Small intestine (tissue), 7 donors: ENCODE measurements around the gene GPR108. TPM values are rescaled to one million over a fixed set of nuclear protein-coding genes. Genes with fewer than 3 reads are reported as not detected.

Experiments
- DNase-seq, 2 donors: peaks; one replicate each; pipeline versions ENCODE4 v3.0.0 to v3.0.0-alpha.2; 2013
- FAIRE-seq: peaks from 2 replicates; lab custom pipeline; 2012; peaks lifted over from hg19 to GRCh38; lab: Jason Lieb, UNC
- H3K27ac ChIP-seq, 3 donors: one replicate each; pipeline ENCODE4 v1.5.1; 2013; ENCODE audit warnings: low read length in 2 of 3, mild to moderate bottlenecking in 2 of 3, control low read depth in 1 of 3, inconsistent platforms in 1 of 3, low read depth in 1 of 3, moderate library complexity in 1 of 3
- H3K27me3 ChIP-seq, 3 donors: one replicate each; pipeline ENCODE4 v1.6.1; 2013; ENCODE audit warnings: low read length in 3 of 3, inconsistent platforms in 1 of 3; ENCODE audit not compliant: control insufficient read depth in 3 of 3, insufficient read depth in 3 of 3
- H3K36me3 ChIP-seq, 3 donors: one replicate each; pipeline ENCODE4 v1.6.1; 2013; ENCODE audit warnings: low read length in 3 of 3, inconsistent platforms in 1 of 3, low read depth in 1 of 3, mild to moderate bottlenecking in 1 of 3, moderate library complexity in 1 of 3; ENCODE audit not compliant: control insufficient read depth in 3 of 3, insufficient read depth in 2 of 3
- H3K4me1 ChIP-seq, 3 donors: one replicate each; pipeline ENCODE4 v1.6.1; 2013; ENCODE audit warnings: low read length in 2 of 3, inconsistent platforms in 1 of 3, low read depth in 1 of 3, mild to moderate bottlenecking in 1 of 3, moderate library complexity in 1 of 3; ENCODE audit not compliant: control insufficient read depth in 3 of 3, insufficient read depth in 2 of 3
- H3K4me3 ChIP-seq, 3 donors: one replicate each; pipeline ENCODE4 v1.5.1; 2013; ENCODE audit warnings: low read length in 3 of 3, control low read depth in 1 of 3, inconsistent platforms in 1 of 3, low read depth in 1 of 3, mild to moderate bottlenecking in 1 of 3, moderate library complexity in 1 of 3
- H3K9me3 ChIP-seq, 2 donors: one replicate each; pipeline ENCODE4 v1.6.1; 2013; ENCODE audit warnings: low read depth in 1 of 2, low read length in 1 of 2; ENCODE audit not compliant: control insufficient read depth in 2 of 2, insufficient read depth in 1 of 2
- WGBS, 3 donors: extraction: QIAGEN DNeasy Blood & Tissue Kit; methylation state at CpG; one replicate each; pipeline ENCODE4 v1.1.7; 2013; 5-methylcytosine and 5-hydroxymethylcytosine counted together
- polyA plus RNA-seq, 4 donors: library from polyadenylated mRNA; stranded (reverse) in 3 of 4; unstranded in 1 of 4; fragments of 200-250 nt in 3 of 4; fragments of 120-200 nt in 1 of 4; gene quantifications; one replicate each; pipeline versions ENCODE4 v1.2.1 to v1.2.3, GENCODE V29; 2013
- donor health status: healthy with polysubstance abuse.
- donor health status: control.
- donor health status: control.
- donor health status: Bipolar disorder and iron deficiency.
- donor health status: healthy.

GPR108 gene
- polyA plus RNA-seq, 4 donors, result 68.9 to 128 (median 89.2) TPM

GRCh38 chr19:6737873-6738786 lies 750 bp upstream of the GPR108 start:
- 4 to 10% (median 10%) methylated on average over 13 of the region's 13 CpGs for WGBS, 3 donors
- FAIRE-seq, result no peak

DNA sequence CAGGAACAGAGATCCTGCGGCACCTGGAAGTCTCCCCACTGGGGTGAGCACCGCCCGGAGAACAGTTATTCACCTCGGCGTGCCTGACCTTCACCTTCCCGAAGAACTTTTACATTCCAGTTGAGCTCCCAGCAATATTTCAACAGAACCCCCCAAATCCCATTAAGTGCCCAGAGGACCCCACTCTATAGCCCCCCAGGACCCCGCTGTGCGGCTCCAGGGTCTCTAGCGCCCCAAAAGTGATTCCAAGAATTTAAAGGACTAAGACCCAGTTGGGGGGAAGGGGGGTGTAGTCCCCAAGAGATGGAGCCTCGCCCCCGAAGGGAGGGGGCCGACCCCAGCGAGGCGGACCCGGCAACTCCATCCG lies 480 bp downstream of the GPR108 start:
- H3K4me3 ChIP-seq, result peak overlapping the region; percentile 72 to 89 (median 75)
- FAIRE-seq, result no peak
- WGBS, 3 donors, result 0 to 1% (median 0%) methylated on average over 16 of the region's 16 CpGs
- peaks cover 0 to 29% (median 0%) of the 10 kb centered on the region in 3 donors for H3K4me1 ChIP-seq
- no peaks in the 10 kb centered on the region for H3K9me3 ChIP-seq
- peaks cover 0 to 36% (median 0%) of the 10 kb centered on the region in 3 donors for H3K36me3 ChIP-seq
- H3K27me3 ChIP-seq, result no peaks in the 10 kb centered on the region
- H3K27ac ChIP-seq, result peak overlapping the region; percentile 88 to 96 (median 92)
- DNase-seq, result no peak

More at GRCh38 chr19:6737873-6738786, 750 bp upstream of the GPR108 start:
- peak; percentile 90 to 91 for DNase-seq
- Histone ChIP-seq H3K4me1 (peaks cover 0 to 29% (median 0%) of the 10 kb centered on the region in 3 donors), H3K27me3 (no peaks in the 10 kb centered on the region), H3K9me3 (no peaks in the 10 kb centered on the region), H3K4me3 (peak overlapping the region in 1 of 3 donors; percentile 35), H3K27ac (peak overlapping the region; percentile 88 to 94 (median 91)), H3K36me3 (peaks cover 0 to 36% (median 0%) of the 10 kb centered on the region in 3 donors)

- Histone ChIP-seq H3K27me3 (no peaks in the 10 kb centered on the region), H3K9me3 (no peaks in the 10 kb centered on the region), H3K27ac (peak overlapping the region; percentile 88 to 96 (median 92)), H3K4me1 (peaks cover 0 to 25% (median 0%) of the 10 kb centered on the region in 3 donors), H3K36me3 (peaks cover 0 to 40% (median 0%) of the 10 kb centered on the region in 3 donors), H3K4me3 (peak overlapping the region; percentile 72 to 89 (median 75))
- FAIRE-seq, result no peak
- 14 to 21% (median 16%) methylated on average over 24 to 25 of the region's 25 CpGs for WGBS, 3 donors
- peak; percentile 84 to 90 for DNase-seq
Observed at GRCh38 chr19:6736169-6736916, 1.0 kb downstream of the GPR108 start.

- Histone ChIP-seq H3K9me3 (no peaks in the 10 kb centered on the region), H3K27me3 (no peaks in the 10 kb centered on the region), H3K27ac (peak overlapping the region in 2 of 3 donors; percentile 92 to 96), H3K4me1 (peaks cover 0 to 20% (median 0%) of the 10 kb centered on the region in 3 donors), H3K36me3 (peaks cover 0 to 43% (median 0%) of the 10 kb centered on the region in 3 donors), H3K4me3 (no peak overlapping the region)
- no peak for FAIRE-seq
- DNase-seq, result no peak
- WGBS, 3 donors, result 71 to 84% (median 82%) methylated on average over 15 of the region's 15 CpGs
Observed at GRCh38 chr19:6735181-6735911, 2.0 kb downstream of the GPR108 start.

- Histone ChIP-seq H3K4me1 (peaks cover 0 to 24% (median 0%) of the 10 kb centered on the region in 3 donors), H3K36me3 (peaks cover 0 to 46% (median 0%) of the 10 kb centered on the region in 3 donors), H3K27me3 (no peaks in the 10 kb centered on the region), H3K27ac (no peak overlapping the region), H3K4me3 (no peak overlapping the region), H3K9me3 (no peaks in the 10 kb centered on the region)
- peak in 1 of 2 donors; percentile 47 for DNase-seq
- no peak for FAIRE-seq
- 69 to 79% (median 72%) methylated on average over 20 of the region's 20 CpGs for WGBS, 3 donors
Observed at GRCh38 chr19:6734096-6734696, 3.2 kb downstream of the GPR108 start.

GRCh38 chr19:6733338-6734095 lies 3.9 kb downstream of the GPR108 start:
- Histone ChIP-seq H3K27me3 (no peaks in the 10 kb centered on the region), H3K36me3 (peaks cover 0 to 46% (median 0%) of the 10 kb centered on the region in 3 donors), H3K27ac (no peak overlapping the region), H3K4me3 (no peak overlapping the region), H3K4me1 (peaks cover 0 to 17% (median 0%) of the 10 kb centered on the region in 3 donors), H3K9me3 (no peaks in the 10 kb centered on the region)
- 93 to 94% (median 94%) methylated on average over 24 to 29 of the region's 29 CpGs for WGBS, 3 donors
- FAIRE-seq (no peak), DNase-seq (no peak)

GRCh38 chr19:6732803-6733337 lies 4.5 kb downstream of the GPR108 start:
- FAIRE-seq (no peak), DNase-seq (no peak)
- Histone ChIP-seq H3K4me1 (peaks cover 0 to 11% (median 0%) of the 10 kb centered on the region in 3 donors), H3K27ac (no peak overlapping the region), H3K9me3 (no peaks in the 10 kb centered on the region), H3K27me3 (no peaks in the 10 kb centered on the region), H3K4me3 (no peak overlapping the region), H3K36me3 (peaks cover 0 to 46% (median 0%) of the 10 kb centered on the region in 3 donors)
- 92 to 94% (median 93%) methylated on average over 18 to 21 of the region's 21 CpGs for WGBS, 3 donors
